Activated T-helper 17 cell treated with anti-CD3 and anti-CD28 coated beads, Interleukin-2, amount 50 U/mL, for 72 hours (primary cell): ENCODE results near the gene WDR53. TPM values are rescaled to one million over a fixed set of nuclear protein-coding genes. Genes with fewer than 3 reads are reported as not detected.
"Not testable (repeated sequence)": the region's sequence is repeated elsewhere in the genome, so short reads cannot be mapped to it uniquely, and the experiment has no call there.

Experiments used
- ATAC-seq: fragments of 150-1000 bp; cut with Tn5 transposase; replicated peaks from 2 replicates; pipeline ENCODE4 v1.10.0; 2021; ENCODE audit warnings: mild to moderate bottlenecking, moderate library complexity
- H3K27ac Mint-ChIP-seq: one replicate; pipeline ENCODE4 v1.8.0; 2022; ENCODE audit warnings: mixed read lengths
- H3K27me3 Mint-ChIP-seq: one replicate; pipeline ENCODE4 v1.8.0; 2022; ENCODE audit warnings: mixed read lengths
- H3K36me3 Mint-ChIP-seq: one replicate; pipeline ENCODE4 v1.8.0; 2022; ENCODE audit warnings: low read depth, mild to moderate bottlenecking, mixed read lengths
- H3K4me1 Mint-ChIP-seq: one replicate; pipeline ENCODE4 v1.8.0; 2022; ENCODE audit warnings: mixed read lengths
- H3K4me3 Mint-ChIP-seq: one replicate; pipeline ENCODE4 v1.8.0; 2022; ENCODE audit warnings: mild to moderate bottlenecking, mixed read lengths
- H3K9me3 Mint-ChIP-seq: one replicate; pipeline ENCODE4 v1.8.0; 2022; ENCODE audit warnings: mixed read lengths
- total RNA-seq, 2 donors: library from RNA; stranded (reverse); gene quantifications; one replicate each; pipeline ENCODE4 v1.2.3, GENCODE V29; 2022

Gene WDR53
- total RNA-seq, 2 donors from 2014 or later: 11.3 to 18.5 TPM

- Mint-ChIP-seq H3K4me1 (no peaks in the 10 kb centered on the region), H3K9me3 (no peaks in the 10 kb centered on the region)
These were observed 21.9 kb upstream of the WDR53 start for GRCh38 chr3:196590279-196590678.

DNA sequence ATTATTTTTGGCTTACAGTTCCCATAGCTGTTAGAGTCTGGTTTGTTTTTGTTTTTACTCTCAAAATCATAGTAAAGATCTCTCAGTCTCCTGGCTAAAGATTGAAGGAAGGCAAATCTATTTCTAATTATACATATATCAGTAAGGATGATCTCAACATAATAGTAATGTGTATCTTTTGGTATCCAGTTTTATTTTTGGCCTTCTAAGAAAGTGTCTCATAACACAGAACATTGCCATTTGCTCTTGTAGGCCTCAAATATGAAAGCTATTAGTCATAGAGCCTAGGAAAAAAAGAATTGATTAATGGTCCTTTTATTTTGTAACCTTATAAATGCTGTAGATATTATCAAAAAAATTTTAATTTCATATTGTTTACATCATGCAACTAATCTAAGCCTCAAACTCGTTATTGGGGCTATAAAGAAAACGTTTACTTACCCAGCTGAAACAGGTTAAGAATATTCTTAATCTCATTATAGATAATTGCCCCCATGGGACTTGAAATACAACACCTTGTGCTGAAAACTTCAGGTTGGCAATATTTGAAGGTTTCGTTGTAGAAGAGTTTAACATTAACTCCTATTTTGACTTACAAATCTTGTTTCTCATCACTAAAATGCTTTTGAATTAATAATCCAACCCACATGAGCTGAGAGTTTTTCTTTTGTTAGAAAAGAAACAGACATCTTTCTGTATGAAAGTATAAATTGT, 16.8 kb upstream of the WDR53 start:
- Mint-ChIP-seq H3K9me3 (no peaks in the 10 kb centered on the region), H3K4me3 (no peak overlapping the region), H3K36me3 (peaks cover 73% of the 10 kb centered on the region), H3K27ac (no peak overlapping the region), H3K4me1 (peaks cover 4% of the 10 kb centered on the region), H3K27me3 (no peaks in the 10 kb centered on the region)
- ATAC-seq: no peak

More at GRCh38 chr3:196590279-196590678, 21.9 kb upstream of the WDR53 start:
- no peak overlapping the region for H3K4me3 Mint-ChIP-seq
- H3K27me3 Mint-ChIP-seq: no peaks in the 10 kb centered on the region
- no peak overlapping the region for H3K27ac Mint-ChIP-seq
- ATAC-seq: no peak
- peaks cover 22% of the 10 kb centered on the region for H3K36me3 Mint-ChIP-seq

DNA sequence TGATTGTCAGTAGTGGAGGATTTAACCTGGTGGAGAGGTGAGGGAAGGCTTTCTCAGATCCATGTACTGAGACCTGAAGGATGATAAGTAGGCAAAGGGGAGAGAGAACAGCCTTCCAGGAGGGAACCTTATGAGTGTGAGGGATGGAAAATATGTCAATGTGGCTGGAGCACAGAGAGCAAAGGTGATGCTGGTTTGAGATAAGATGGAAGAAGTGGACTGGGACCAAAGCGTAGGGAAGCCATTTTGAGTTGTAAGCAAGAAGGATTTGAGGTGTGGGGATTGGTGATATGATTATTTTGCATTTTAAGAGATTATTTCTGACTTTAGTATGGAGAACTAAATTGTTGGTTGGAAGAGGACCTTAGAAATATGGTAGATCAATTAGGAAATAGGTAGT, 4.0 kb upstream of the WDR53 start:
- H3K36me3 Mint-ChIP-seq: peaks cover 28% of the 10 kb centered on the region
- no peak overlapping the region for H3K4me3 Mint-ChIP-seq
- no peaks in the 10 kb centered on the region for H3K27me3 Mint-ChIP-seq
- H3K9me3 Mint-ChIP-seq: no peaks in the 10 kb centered on the region
- H3K4me1 Mint-ChIP-seq: peaks cover 19% of the 10 kb centered on the region
- H3K27ac Mint-ChIP-seq: no peak overlapping the region
- ATAC-seq: no peak

DNA sequence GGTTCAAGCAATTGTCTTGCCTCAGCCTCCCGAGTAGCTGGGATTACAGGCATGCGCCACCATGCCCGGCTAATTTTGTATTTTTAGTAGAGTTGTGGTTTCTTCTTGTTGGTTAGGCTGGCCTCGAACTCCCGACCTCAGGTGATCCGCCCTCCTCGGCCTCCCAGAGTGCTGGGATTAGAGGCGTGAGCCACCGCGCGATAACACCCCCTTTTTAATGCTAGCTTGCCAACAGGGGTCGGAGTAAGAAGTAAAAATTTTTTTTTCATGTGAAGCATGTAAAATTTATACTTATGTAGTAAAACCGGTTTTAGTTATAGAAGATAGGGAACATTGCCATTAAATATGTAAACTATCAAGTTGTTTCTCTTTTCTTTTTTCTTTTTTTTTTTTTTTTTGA, 2.0 kb upstream of the WDR53 start:
- H3K36me3 Mint-ChIP-seq: peaks cover 31% of the 10 kb centered on the region
- peaks cover 25% of the 10 kb centered on the region for H3K4me1 Mint-ChIP-seq
- not testable (repeated sequence) for H3K27me3 Mint-ChIP-seq, H3K9me3 Mint-ChIP-seq, ATAC-seq, H3K27ac Mint-ChIP-seq
- H3K4me3 Mint-ChIP-seq: peak overlapping the region; percentile 93

DNA sequence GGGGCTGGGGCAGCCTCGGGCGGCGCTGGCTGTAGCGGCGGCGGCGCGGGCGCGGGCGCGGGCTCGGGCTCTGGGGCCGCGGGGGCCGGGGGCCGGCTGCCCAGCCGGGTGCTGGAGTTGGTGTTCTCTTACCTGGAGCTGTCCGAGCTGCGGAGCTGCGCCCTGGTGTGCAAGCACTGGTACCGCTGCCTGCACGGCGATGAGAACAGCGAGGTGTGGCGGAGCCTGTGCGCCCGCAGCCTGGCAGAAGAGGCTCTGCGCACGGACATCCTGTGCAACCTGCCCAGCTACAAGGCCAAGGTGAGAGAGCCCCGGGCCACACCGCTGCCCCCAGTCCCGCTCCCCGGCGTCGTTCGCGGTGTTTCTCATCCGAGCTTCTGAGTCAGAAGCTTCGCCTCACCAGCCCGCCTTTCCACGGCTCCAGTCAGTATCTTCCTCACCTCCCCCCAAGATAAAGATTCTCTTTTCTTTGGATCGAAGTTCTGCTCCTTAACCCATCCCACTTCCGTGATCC, 706 bp upstream of the WDR53 start:
- no peaks in the 10 kb centered on the region for H3K9me3 Mint-ChIP-seq
- H3K27me3 Mint-ChIP-seq: no peaks in the 10 kb centered on the region

GRCh38 chr3:196563721-196564225, 4.6 kb downstream of the WDR53 start:
- no peaks in the 10 kb centered on the region for H3K9me3 Mint-ChIP-seq
- no peaks in the 10 kb centered on the region for H3K27me3 Mint-ChIP-seq
- H3K4me1 Mint-ChIP-seq: peaks cover 33% of the 10 kb centered on the region
- peak overlapping the region; percentile 85 for H3K27ac Mint-ChIP-seq
- ATAC-seq: peak; percentile 60
- peak overlapping the region; percentile 76 for H3K4me3 Mint-ChIP-seq
- peaks cover 55% of the 10 kb centered on the region for H3K36me3 Mint-ChIP-seq

More for the DNA sequence above, 706 bp upstream of the WDR53 start:
- peak overlapping the region; percentile 93 for H3K4me3 Mint-ChIP-seq
- peak overlapping the region; percentile 85 for H3K27ac Mint-ChIP-seq
- H3K36me3 Mint-ChIP-seq: peaks cover 37% of the 10 kb centered on the region
- peak; percentile 41 for ATAC-seq
- peaks cover 23% of the 10 kb centered on the region for H3K4me1 Mint-ChIP-seq

DNA sequence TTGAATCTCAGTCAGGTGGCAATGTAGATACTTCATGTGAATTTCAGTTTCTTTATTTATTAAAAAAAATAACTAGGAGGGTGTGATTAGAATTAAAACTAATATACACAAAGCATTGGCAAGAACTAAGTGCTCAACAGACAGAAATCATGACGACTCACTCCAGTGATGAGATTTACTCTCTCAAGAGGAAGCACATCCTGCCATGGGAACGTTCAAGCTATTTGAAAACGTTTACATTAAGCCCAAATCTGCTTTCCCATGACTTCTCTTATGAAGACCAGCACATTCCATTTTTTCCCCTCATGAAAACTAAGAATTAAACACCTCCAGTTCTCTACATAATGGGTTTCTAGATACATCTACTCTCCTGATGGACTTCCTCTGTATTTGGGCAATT, 8.5 kb downstream of the WDR53 start:
- Mint-ChIP-seq H3K36me3 (peaks cover 47% of the 10 kb centered on the region), H3K9me3 (no peaks in the 10 kb centered on the region), H3K27me3 (no peaks in the 10 kb centered on the region), H3K27ac (no peak overlapping the region), H3K4me1 (peaks cover 30% of the 10 kb centered on the region), H3K4me3 (no peak overlapping the region)
- ATAC-seq: no peak

GRCh38 chr3:196558476-196558875, 9.9 kb downstream of the WDR53 start:
- no peak for ATAC-seq
- peaks cover 22% of the 10 kb centered on the region for H3K4me1 Mint-ChIP-seq
- H3K9me3 Mint-ChIP-seq: no peaks in the 10 kb centered on the region
- no peak overlapping the region for H3K4me3 Mint-ChIP-seq
- peak overlapping the region; percentile 25 for H3K27ac Mint-ChIP-seq
- H3K36me3 Mint-ChIP-seq: peaks cover 55% of the 10 kb centered on the region
- no peaks in the 10 kb centered on the region for H3K27me3 Mint-ChIP-seq

DNA sequence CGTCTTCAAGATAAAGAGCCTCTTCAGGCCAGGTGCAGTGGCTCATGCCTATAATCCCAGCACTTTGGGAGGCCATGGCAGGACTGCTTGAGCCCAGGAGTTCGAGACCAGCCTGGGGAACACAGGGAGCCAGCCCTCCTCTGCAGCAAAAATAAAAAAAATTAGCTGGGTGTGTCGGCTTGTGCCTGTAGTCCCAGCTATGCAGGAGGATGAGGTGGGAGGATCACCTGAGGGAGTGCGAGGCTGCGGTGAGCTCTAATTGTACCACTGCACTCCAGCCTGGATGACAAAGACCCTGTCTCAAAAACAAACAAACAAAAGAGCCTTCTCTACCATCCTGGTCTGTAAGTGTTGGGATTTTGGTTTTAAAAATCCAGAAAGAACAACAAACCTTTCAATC, 11.1 kb downstream of the WDR53 start:
- Mint-ChIP-seq H3K27ac (peak overlapping the region; percentile 86), H3K27me3 (no peaks in the 10 kb centered on the region), H3K4me1 (peaks cover 16% of the 10 kb centered on the region), H3K4me3 (peak overlapping the region; percentile 48), H3K9me3 (no peaks in the 10 kb centered on the region), H3K36me3 (peaks cover 50% of the 10 kb centered on the region)
- peak; percentile 11 for ATAC-seq

GRCh38 chr3:196555295-196555694, 13.1 kb downstream of the WDR53 start:
- no peak for ATAC-seq

GRCh38 chr3:196554205-196554604, 14.1 kb downstream of the WDR53 start:
- no peak overlapping the region for H3K4me3 Mint-ChIP-seq
- no peak for ATAC-seq
- H3K9me3 Mint-ChIP-seq: no peaks in the 10 kb centered on the region
- H3K4me1 Mint-ChIP-seq: peaks cover 9% of the 10 kb centered on the region
- H3K27ac Mint-ChIP-seq: no peak overlapping the region
- H3K27me3 Mint-ChIP-seq: no peaks in the 10 kb centered on the region
- H3K36me3 Mint-ChIP-seq: peaks cover 32% of the 10 kb centered on the region

More at GRCh38 chr3:196555295-196555694, 13.1 kb downstream of the WDR53 start:
- Mint-ChIP-seq H3K4me3 (no peak overlapping the region), H3K27ac (no peak overlapping the region), H3K36me3 (peaks cover 38% of the 10 kb centered on the region), H3K27me3 (no peaks in the 10 kb centered on the region), H3K9me3 (no peaks in the 10 kb centered on the region), H3K4me1 (peaks cover 14% of the 10 kb centered on the region)

- Mint-ChIP-seq H3K9me3 (no peaks in the 10 kb centered on the region), H3K36me3 (peaks cover 27% of the 10 kb centered on the region), H3K4me3 (no peak overlapping the region), H3K27ac (no peak overlapping the region), H3K27me3 (no peaks in the 10 kb centered on the region), H3K4me1 (peaks cover 5% of the 10 kb centered on the region)
- no peak for ATAC-seq
These were observed 14.8 kb downstream of the WDR53 start for GRCh38 chr3:196553551-196553950.

GRCh38 chr3:196552253-196552652, 16.1 kb downstream of the WDR53 start:
- no peak overlapping the region for H3K4me3 Mint-ChIP-seq
- H3K27me3 Mint-ChIP-seq: no peaks in the 10 kb centered on the region
- no peak overlapping the region for H3K27ac Mint-ChIP-seq
- H3K36me3 Mint-ChIP-seq: peaks cover 27% of the 10 kb centered on the region
- peaks cover 3% of the 10 kb centered on the region for H3K9me3 Mint-ChIP-seq
- ATAC-seq: no peak
- peaks cover 5% of the 10 kb centered on the region for H3K4me1 Mint-ChIP-seq

GRCh38 chr3:196550172-196550571, 18.2 kb downstream of the WDR53 start:
- not testable (repeated sequence) for H3K4me3 Mint-ChIP-seq, H3K27me3 Mint-ChIP-seq

DNA sequence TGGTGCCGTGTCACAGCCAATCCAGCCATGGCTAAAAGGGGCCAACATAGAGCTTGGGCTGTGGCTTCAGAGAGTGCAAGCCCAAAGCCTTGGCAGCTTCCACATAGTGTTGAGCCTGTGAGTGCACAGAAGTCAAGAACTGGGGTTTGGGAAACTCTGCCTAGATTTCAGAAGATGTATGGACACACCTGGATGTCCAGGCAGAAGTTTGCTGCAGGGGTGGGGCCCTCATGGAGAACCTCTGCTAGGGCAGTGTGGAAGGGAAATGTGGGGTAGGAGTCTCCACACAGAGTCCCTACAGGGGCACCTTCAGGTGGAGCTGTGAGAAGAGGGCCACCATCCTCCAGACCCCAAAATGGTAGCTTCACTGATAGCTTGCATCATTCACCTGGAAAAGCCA, 19.0 kb downstream of the WDR53 start:
- not testable (repeated sequence) for H3K27me3 Mint-ChIP-seq, H3K27ac Mint-ChIP-seq, H3K4me1 Mint-ChIP-seq, ATAC-seq, H3K9me3 Mint-ChIP-seq, H3K36me3 Mint-ChIP-seq, H3K4me3 Mint-ChIP-seq

More at GRCh38 chr3:196550172-196550571, 18.2 kb downstream of the WDR53 start:
- not testable (repeated sequence) for H3K9me3 Mint-ChIP-seq, H3K4me1 Mint-ChIP-seq, ATAC-seq, H3K27ac Mint-ChIP-seq
- H3K36me3 Mint-ChIP-seq: peaks cover 18% of the 10 kb centered on the region
